OCI-LY3 (cell line): Measurements from ENCODE around the gene MRPL16.
A peak's percentile ranks its signal among the peaks of the same experiment; 100 is the strongest.

Source experiments
- H2AFZ ChIP-seq: fragments of 200-600, 300-600 bp; shearing (Covaris generic); 2 replicates; pipeline ENCODE4 v1.6.0; 2014; ENCODE audit warnings: antibody characterized with exemption, low read depth, low read length
- H3K27ac ChIP-seq: fragments of 200-600, 300-600 bp; sonication (generic); 2 replicates; pipeline ENCODE4 v1.5.1; 2014; ENCODE audit warnings: mild to moderate bottlenecking, low read length, moderate library complexity, mixed read lengths
- H3K27me3 ChIP-seq: fragments of 200-600, 300-600 bp; sonication (generic); 2 replicates; pipeline ENCODE4 v1.6.1; 2014; ENCODE audit warnings: low read depth, low read length, mixed read lengths
- H3K36me3 ChIP-seq: fragments of 200-600, 300-600 bp; sonication (generic); replicated peaks from 2 replicates; pipeline ENCODE3; 2014; ENCODE audit warnings: low read depth, low read length, mixed read lengths
- H3K4me1 ChIP-seq: fragments of 300-600, 200-600 bp; sonication (generic); 2 replicates; pipeline ENCODE4 v1.6.1; 2014; ENCODE audit warnings: low read length, mixed read lengths
- H3K4me2 ChIP-seq: fragments of 200-600, 300-600 bp; sonication (generic); 2 replicates; pipeline ENCODE4 v1.6.1; 2014; ENCODE audit warnings: low read length, mixed read lengths
- H3K4me3 ChIP-seq: fragments of 300-600, 200-600 bp; sonication (generic); 2 replicates; pipeline ENCODE4 v1.5.1; 2014; ENCODE audit warnings: antibody characterized with exemption, mild to moderate bottlenecking, low read length, moderate library complexity
- H3K79me2 ChIP-seq: fragments of 300-600, 200-600 bp; shearing (Covaris generic); 2 replicates; pipeline ENCODE4 v1.6.1; 2014; ENCODE audit warnings: mild to moderate bottlenecking, low read length, mixed read lengths
- H3K9ac ChIP-seq: fragments of 300-600, 200-600 bp; shearing (Covaris generic); 2 replicates; pipeline ENCODE4 v1.6.0; 2014; ENCODE audit warnings: mild to moderate bottlenecking, low read length, moderate library complexity
- H3K9me3 ChIP-seq: fragments of 200-600, 300-600 bp; shearing (Covaris generic); 2 replicates; pipeline ENCODE4 v1.6.1; 2014; ENCODE audit warnings: low read length, mixed read lengths; ENCODE audit not compliant: insufficient read depth
- H4K20me1 ChIP-seq: fragments of 200-600, 300-600 bp; sonication (generic); 2 replicates; pipeline ENCODE4 v1.6.1; 2016; ENCODE audit warnings: low read length, mixed read lengths; ENCODE audit not compliant: insufficient read depth
- EZH2phosphoT487 ChIP-seq: fragments of 200-600 bp; shearing (Covaris generic); IDR thresholded peaks from 2 replicates; pipeline ENCODE4 v1.6.1; 2018; ENCODE audit warnings: antibody characterized with exemption, mixed run types, low read depth
- TF ChIP-seq, protein P1 (sequence below): fragments of 200-600, 300-600 bp; sonication (generic); IDR thresholded peaks from 2 replicates; pipeline ENCODE4 v1.5.1; 2014; ENCODE audit warnings: antibody characterized with exemption, low read length, low read depth

Gene MRPL16

DNA sequence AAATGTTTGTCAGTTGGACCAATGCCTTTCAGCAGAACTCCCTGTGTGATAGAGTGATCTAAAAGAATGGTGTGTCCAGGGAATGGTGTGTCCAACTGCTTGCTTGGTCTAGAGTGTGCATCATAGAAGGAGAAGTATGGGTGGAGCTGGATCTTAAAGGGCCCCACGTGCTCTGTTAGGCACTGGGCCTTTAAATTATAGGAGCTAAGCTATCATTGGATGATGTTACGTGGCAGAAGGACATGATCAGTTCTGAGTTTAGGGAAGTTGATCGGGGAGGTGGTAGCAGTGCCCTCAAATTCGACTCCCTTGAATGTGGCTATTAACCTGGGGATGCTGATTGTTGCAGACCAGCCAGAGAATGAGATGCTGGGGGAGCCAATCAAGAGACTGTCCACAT is 39.0 kb downstream of the MRPL16 start:
- H3K79me2 ChIP-seq = no peaks in the 10 kb centered on the region
- no peak for TF ChIP-seq EZH2phosphoT487

DNA sequence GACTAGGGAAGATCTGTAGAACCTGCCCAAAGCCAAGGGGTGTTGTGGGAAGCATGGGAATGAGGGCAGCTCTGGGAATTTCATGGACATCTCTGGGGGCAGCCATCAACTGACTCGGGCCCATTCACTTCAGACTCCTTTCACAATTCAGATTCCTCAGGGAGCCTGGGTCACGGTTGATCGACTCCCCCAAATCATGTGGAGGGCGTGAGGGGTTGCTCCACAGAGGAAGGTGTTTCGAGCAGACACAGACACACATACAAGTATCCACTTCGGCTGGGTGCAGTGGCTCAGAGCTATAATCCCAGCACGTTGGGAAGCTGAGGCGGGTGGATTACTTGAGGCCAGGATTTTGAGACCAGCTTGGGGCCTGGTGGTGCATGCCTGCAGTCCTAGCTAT is 39.7 kb downstream of the MRPL16 start:
- H2AFZ ChIP-seq = no peak overlapping the region
- H3K4me1 ChIP-seq = peaks cover 17% of the 10 kb centered on the region
- no peak overlapping the region for H3K9ac ChIP-seq
- H3K9me3 ChIP-seq = no peaks in the 10 kb centered on the region
- TF ChIP-seq, protein P1, sequence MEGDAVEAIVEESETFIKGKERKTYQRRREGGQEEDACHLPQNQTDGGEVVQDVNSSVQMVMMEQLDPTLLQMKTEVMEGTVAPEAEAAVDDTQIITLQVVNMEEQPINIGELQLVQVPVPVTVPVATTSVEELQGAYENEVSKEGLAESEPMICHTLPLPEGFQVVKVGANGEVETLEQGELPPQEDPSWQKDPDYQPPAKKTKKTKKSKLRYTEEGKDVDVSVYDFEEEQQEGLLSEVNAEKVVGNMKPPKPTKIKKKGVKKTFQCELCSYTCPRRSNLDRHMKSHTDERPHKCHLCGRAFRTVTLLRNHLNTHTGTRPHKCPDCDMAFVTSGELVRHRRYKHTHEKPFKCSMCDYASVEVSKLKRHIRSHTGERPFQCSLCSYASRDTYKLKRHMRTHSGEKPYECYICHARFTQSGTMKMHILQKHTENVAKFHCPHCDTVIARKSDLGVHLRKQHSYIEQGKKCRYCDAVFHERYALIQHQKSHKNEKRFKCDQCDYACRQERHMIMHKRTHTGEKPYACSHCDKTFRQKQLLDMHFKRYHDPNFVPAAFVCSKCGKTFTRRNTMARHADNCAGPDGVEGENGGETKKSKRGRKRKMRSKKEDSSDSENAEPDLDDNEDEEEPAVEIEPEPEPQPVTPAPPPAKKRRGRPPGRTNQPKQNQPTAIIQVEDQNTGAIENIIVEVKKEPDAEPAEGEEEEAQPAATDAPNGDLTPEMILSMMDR = no peak
- no peak for TF ChIP-seq EZH2phosphoT487
- H3K36me3 ChIP-seq = no peaks in the 10 kb centered on the region
- no peaks in the 10 kb centered on the region for H3K27me3 ChIP-seq
- no peak overlapping the region for H3K4me2 ChIP-seq
- no peak overlapping the region for H3K4me3 ChIP-seq
- peaks cover 4% of the 10 kb centered on the region; the same call in 1 of the 2 replicates for H4K20me1 ChIP-seq
- no peaks in the 10 kb centered on the region for H3K79me2 ChIP-seq
- H3K27ac ChIP-seq = no peak overlapping the region

More for the DNA sequence above, 39.0 kb downstream of the MRPL16 start:
- Histone ChIP-seq H3K9ac (no peak overlapping the region; the same call in 1 of the 2 replicates), H3K4me2 (peak overlapping the region; percentile 63), H3K9me3 (no peaks in the 10 kb centered on the region), H3K36me3 (no peaks in the 10 kb centered on the region), H4K20me1 (peaks cover 4% of the 10 kb centered on the region; the same call in 1 of the 2 replicates), H3K4me3 (0 out of 2 replicates have a peak overlapping the region, but pooled peaks have one; percentile 23), H3K27ac (peak overlapping the region; percentile 49; the same call in 1 of the 2 replicates), H3K27me3 (no peaks in the 10 kb centered on the region), H3K4me1 (peaks cover 17% of the 10 kb centered on the region), H2AFZ (peak overlapping the region; percentile 40; the same call in 1 of the 2 replicates)

- H3K9ac ChIP-seq = no peak overlapping the region
These were observed 40.3 kb downstream of the MRPL16 start for GRCh38 chr11:59770319-59770718.

DNA sequence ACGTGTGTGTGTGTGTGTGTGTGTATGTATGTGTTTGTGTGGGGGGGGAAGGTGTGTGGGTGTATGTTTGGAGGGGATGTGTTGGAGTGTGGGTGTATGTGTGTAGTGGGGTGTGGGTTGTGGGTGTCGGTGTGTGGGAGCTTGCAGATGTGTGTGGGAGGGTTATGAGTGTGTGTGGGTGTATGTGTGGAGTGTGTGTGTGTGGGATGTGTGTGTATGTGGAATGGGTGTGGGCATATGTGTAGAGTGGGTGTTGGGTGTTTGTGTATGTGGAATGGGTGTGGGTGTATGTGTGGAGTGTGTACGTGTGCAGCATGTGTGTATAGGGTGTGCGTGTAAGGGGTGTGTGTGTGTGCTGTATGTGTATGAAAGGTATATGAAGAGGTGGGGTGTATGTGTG is 40.8 kb downstream of the MRPL16 start:
- Histone ChIP-seq H3K9ac (no peak overlapping the region), H3K36me3 (no peaks in the 10 kb centered on the region), H3K79me2 (no peaks in the 10 kb centered on the region), H2AFZ (no peak overlapping the region), H3K4me3 (no peak overlapping the region), H4K20me1 (peaks cover 4% of the 10 kb centered on the region; the same call in 1 of the 2 replicates), H3K4me1 (peaks cover 22% of the 10 kb centered on the region), H3K4me2 (no peak overlapping the region), H3K27me3 (no peaks in the 10 kb centered on the region), H3K27ac (no peak overlapping the region), H3K9me3 (no peaks in the 10 kb centered on the region)
- TF ChIP-seq, protein P1 = no peak
- no peak for TF ChIP-seq EZH2phosphoT487

More at GRCh38 chr11:59770319-59770718, 40.3 kb downstream of the MRPL16 start:
- Histone ChIP-seq H3K4me3 (no peak overlapping the region), H3K36me3 (no peaks in the 10 kb centered on the region), H3K79me2 (no peaks in the 10 kb centered on the region), H3K4me2 (no peak overlapping the region), H3K4me1 (peaks cover 18% of the 10 kb centered on the region), H3K27me3 (no peaks in the 10 kb centered on the region), H3K27ac (no peak overlapping the region), H2AFZ (no peak overlapping the region), H4K20me1 (peaks cover 4% of the 10 kb centered on the region; the same call in 1 of the 2 replicates), H3K9me3 (no peaks in the 10 kb centered on the region)
- no peak for TF ChIP-seq EZH2phosphoT487
- TF ChIP-seq, protein P1 = no peak
